Activated naive CD4-positive, alpha-beta T cell treated with anti-CD3 and anti-CD28 coated beads, Interleukin-2, amount 50 U/mL, for 72 hours (primary cell): ENCODE measurements around the gene CDCA7. TPM values are rescaled to one million over a fixed set of nuclear protein-coding genes. Genes with fewer than 3 reads are reported as not detected.

ENCODE experiments used
- ATAC-seq, 2 donors: fragments of 150-1000 bp; cut with Tn5 transposase; 2 replicates each; pipeline ENCODE4 v1.10.0; 2021; ENCODE audit warnings: mild to moderate bottlenecking in 2 of 2, moderate library complexity in 2 of 2
- DNase-seq, 2 donors: peaks; one replicate each; pipeline ENCODE4 v3.0.0; 2021 to 2022; ENCODE audit warnings: low spot score in 2 of 2
- H3K27ac Mint-ChIP-seq, 2 donors: one replicate each; pipeline ENCODE4 v1.8.0; 2022; ENCODE audit warnings: mild to moderate bottlenecking in 2 of 2, mixed read lengths in 2 of 2
- H3K36me3 Mint-ChIP-seq, 2 donors: one replicate each; pipeline ENCODE4 v1.8.0; 2022; ENCODE audit warnings: mixed read lengths in 2 of 2
- H3K9me3 Mint-ChIP-seq, 2 donors: one replicate each; pipeline ENCODE4 v1.8.0; 2022; ENCODE audit warnings: mixed read lengths in 2 of 2
- total RNA-seq, 2 donors: library from RNA; stranded (reverse); gene quantifications; one replicate each; pipeline ENCODE4 v1.2.3, GENCODE V29; 2022

CDCA7 gene
- total RNA-seq, 2 donors from 2014 or later, result 18.1 to 82.5 TPM

DNA sequence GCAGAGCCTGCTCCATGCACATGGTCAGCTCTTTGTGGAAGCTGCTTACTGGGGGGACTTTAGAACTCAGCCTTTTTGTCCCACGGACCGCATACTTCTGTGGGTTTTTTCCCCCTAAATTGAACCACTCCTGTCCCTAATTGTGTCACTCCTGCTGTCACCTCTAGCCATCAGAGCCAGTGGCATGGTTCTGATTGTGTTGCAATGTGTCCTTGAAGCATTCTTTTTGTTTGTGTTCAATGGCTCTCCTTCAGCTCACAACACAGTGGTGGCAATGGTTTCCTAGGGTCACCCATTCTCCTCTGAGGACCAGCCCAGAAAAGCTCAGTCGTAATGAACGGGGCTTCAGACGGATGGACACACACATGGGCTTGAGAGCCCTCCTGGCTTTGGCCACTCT lies 35.4 kb downstream of the CDCA7 start:
- ATAC-seq, result no peak
- no peaks in the 10 kb centered on the region for H3K9me3 Mint-ChIP-seq
- H3K36me3 Mint-ChIP-seq, result no peaks in the 10 kb centered on the region
- H3K27ac Mint-ChIP-seq, result no peak overlapping the region
- no peak for DNase-seq

DNA sequence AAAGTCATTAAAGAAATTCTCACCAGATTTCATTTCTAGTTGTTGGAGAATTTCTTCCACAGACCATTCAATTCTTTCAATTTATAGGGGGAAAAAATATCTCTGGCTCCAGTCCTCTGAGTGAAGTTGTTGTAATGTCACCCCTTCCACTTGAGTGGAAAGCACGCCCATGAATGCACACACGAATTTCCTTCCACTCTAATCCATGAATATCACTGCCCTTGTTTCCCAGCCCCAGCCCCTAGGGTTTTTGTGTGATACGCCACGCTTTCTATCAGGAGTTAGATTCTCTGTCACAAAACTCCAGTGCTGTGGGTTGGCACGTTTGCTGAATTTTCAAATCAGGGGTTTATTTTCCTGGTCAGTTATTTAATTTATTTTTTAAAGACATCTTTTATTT lies 38.1 kb downstream of the CDCA7 start:
- Mint-ChIP-seq H3K9me3 (no peaks in the 10 kb centered on the region), H3K36me3 (no peaks in the 10 kb centered on the region), H3K27ac (no peak overlapping the region)
- no peak for DNase-seq
- no peak for ATAC-seq

DNA sequence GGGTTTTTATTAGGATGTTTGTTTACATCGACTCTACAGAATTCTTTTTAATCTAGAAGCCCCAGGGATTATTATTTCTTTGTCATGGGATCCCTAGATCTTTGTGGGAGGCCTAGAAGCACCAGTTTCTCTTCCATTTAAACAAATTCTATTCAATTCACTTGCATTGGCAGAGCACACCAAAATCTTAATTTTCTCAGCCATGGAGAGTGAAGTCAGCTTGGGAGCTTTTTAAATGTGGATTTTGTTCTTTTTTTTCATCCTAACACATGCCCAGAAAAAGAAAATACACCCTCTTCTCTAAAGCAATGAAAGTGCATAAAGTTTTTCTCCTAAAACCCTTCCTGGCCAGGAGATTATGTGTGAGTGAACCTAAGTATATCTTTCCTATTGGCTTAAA lies 38.5 kb downstream of the CDCA7 start:
- Mint-ChIP-seq H3K36me3 (no peaks in the 10 kb centered on the region), H3K9me3 (no peaks in the 10 kb centered on the region), H3K27ac (no peak overlapping the region)
- ATAC-seq, result no peak
- DNase-seq, result no peak

DNA sequence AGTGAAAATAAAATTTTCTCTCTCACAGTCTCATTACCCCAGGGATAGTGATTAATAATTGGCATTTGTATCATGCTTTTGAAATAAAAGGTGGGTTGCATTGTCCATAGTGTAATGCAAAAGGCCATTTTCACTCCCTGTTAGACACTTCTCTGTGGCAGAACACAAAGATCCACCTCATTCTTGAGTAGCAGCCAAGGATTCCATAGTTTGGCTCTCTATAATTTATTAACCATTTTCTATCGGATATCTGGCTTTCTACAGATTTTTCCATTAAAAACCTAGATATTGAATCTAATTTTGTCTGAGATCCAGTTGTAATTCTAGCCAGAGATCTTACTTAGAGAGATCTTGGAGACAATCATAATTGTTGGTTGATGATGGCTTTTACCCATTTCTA lies 39.0 kb downstream of the CDCA7 start:
- DNase-seq (no peak), ATAC-seq (no peak)
- H3K36me3 Mint-ChIP-seq, result no peaks in the 10 kb centered on the region
- H3K27ac Mint-ChIP-seq, result no peak overlapping the region
- H3K9me3 Mint-ChIP-seq, result no peaks in the 10 kb centered on the region

DNA sequence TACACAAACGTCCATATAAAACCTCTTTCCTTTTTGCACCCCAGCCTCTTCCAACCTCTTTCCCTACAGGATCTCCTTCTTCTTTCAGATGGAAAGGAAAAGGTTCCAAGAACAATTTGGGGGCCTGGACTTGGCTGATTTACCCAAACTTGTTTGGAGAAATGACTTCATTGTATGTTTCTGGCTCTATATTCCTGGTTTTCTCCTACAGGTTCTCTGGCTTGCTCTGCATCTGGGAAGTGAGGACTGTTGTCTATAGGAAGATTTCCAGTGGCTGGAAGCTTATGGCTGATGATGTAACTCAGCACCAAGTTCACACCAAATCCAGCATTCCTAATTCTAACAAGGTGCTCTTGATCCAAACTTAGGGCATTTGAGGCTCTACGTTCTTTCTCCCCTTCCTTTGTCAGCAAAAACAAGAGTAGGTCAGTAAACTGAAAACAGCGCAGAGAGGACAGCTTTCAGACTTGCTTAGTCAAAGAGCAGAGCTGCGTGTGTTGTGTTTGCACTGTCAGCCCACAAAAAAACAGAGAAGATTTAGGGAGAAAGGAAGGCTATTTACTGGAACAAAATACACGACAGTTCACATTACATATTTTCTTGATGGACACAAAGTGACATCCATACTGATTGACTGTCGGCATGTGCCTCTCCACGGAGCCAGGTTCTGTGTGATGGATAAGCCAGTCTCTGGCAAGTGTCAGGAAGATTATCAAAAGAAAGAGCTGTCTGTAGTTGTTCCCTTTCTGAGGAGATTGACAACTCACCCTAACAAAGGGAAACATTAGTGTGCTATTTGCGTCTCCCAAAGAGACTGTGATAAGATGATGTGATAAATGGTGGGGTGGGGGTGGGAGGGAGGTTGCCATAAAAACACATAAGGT lies 39.7 kb downstream of the CDCA7 start:
- Mint-ChIP-seq H3K9me3 (no peaks in the 10 kb centered on the region), H3K36me3 (no peaks in the 10 kb centered on the region), H3K27ac (no peak overlapping the region)
- no peak for DNase-seq
- ATAC-seq, result no peak

DNA sequence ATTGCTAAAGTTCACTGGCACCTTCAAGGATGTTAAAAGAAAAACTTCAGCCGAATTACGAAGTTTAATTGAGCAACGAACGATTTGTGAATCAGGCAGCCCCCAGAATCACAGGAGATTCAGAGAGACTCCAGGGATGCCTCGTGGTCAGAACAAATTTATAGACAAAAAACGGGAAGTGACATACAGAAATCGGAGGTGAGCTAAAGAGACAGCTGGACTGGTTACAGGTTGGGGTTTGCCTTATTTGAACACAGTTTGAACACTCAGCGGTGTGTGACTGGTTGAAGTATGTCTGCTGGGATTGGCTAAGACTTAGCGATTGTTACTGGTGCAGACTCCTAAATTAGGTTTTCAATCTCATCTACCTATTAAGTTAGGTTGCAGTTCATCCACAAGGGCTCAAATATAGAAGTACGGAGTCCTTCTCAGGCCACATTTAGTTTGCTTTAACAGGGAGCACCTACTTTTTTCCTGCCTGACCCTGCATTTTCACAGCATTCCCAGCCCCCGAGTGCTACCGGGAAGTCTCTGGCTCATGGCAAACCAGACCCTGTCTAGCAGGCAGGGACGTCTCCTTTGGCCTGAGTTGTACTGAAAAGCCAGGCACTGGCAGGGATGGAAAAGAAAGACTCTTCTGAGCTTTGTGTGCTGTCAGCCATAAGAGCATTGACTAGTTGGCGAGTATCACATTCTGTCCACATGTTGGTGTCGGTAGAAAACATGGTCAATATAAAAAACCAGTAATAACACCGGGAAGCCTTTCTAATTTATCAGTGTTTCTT lies 41.1 kb downstream of the CDCA7 start:
- no peak overlapping the region for H3K27ac Mint-ChIP-seq
- DNase-seq (no peak), ATAC-seq (no peak)
- no peaks in the 10 kb centered on the region for H3K36me3 Mint-ChIP-seq
- H3K9me3 Mint-ChIP-seq, result no peaks in the 10 kb centered on the region

DNA sequence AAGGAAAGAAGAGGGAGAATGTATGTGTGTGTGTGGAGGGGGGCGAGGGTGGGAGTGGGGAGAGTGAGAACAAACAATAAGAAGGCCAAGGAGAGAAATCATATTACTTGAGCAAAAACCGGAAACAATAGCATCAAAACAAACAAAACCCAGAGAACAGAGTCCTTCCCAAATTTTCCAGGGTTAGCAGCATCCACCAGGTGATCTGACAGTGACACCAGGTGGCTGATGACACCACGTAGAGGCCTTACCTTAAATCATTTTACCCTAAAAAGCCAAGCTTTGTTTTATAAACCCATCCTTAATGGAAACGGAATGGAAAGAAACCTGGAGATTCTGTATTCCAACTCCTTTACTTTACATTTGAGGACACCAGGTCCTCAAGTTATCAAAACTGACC lies 42.9 kb downstream of the CDCA7 start:
- DNase-seq (no peak), ATAC-seq (no peak)
- H3K27ac Mint-ChIP-seq, result no peak overlapping the region
- no peaks in the 10 kb centered on the region for H3K9me3 Mint-ChIP-seq
- no peaks in the 10 kb centered on the region for H3K36me3 Mint-ChIP-seq

DNA sequence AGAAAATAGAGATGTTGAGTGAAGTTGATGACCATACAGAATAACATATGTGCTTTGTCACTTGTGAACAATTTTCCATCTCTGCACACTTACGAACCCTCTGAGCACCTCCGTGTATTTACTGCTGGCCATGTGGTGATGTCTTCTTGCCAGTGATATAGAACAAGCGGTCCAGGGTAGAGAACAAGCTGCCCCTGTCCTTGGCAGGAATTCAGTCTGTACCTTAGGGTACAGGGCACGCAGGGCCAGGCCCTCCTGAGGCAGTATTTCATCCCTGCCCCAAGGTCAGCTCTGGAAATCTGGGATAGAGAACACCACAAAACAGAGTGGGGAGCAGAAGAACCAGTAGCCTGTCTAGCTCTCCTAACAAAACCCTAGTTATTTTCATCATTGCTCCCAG lies 44.6 kb downstream of the CDCA7 start:
- Mint-ChIP-seq H3K27ac (no peak overlapping the region), H3K9me3 (no peaks in the 10 kb centered on the region), H3K36me3 (no peaks in the 10 kb centered on the region)
- no peak for DNase-seq
- ATAC-seq, result no peak

DNA sequence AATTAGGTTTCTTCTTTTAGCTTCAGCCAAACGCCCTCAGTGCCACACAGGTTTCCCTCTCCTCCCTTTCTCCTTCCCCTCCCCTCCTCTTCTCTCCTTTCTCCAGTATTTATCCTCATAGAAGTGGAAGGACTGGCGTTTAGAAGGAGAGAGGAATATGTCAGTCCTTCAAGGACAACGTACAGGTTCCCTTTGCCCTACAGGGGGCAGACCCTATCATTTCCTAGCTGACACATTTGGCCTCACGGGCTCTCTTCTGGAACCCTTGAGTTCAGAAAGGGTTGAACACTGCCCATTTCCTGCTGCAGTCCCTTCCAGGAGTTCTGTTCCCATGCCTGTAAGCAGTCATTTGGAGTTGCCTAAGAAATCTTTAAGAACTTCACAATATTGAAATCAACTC lies 46.1 kb downstream of the CDCA7 start:
- ATAC-seq, result no peak
- Mint-ChIP-seq H3K27ac (no peak overlapping the region), H3K36me3 (no peaks in the 10 kb centered on the region), H3K9me3 (no peaks in the 10 kb centered on the region)
- peak in 1 of 2 donors; percentile 7 for DNase-seq

DNA sequence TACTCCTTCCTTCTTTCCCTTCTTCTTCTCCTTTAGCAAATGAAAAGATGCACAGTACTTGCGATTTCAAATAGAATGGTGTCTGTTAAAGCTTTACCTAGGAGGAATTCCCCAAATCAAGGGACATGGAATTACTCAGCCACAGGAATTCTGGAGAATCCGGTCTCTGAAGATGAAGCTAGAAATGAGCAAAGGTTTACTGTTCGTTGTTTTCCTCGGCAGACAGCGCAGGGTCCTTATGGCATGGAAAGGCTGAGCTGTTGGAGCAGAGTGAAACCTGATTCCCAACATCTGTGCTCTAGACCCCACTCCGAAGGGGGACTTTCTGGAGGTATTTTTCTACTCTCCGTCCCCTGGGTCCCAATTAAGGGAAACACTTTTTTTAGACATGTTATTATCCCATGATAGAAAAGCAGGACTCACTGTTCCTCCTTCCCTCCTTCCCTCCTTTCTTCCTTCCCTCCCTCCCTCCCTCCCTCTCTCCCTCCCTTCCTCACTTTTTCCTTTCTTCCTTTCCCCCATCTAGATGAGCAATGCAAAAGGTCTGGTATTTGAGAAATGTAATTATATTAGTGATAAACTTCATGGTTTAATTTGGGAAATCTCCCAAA lies 47.1 kb downstream of the CDCA7 start:
- no peak for DNase-seq
- ATAC-seq, result no peak
- H3K36me3 Mint-ChIP-seq, result no peaks in the 10 kb centered on the region
- no peaks in the 10 kb centered on the region for H3K9me3 Mint-ChIP-seq
- no peak overlapping the region for H3K27ac Mint-ChIP-seq

DNA sequence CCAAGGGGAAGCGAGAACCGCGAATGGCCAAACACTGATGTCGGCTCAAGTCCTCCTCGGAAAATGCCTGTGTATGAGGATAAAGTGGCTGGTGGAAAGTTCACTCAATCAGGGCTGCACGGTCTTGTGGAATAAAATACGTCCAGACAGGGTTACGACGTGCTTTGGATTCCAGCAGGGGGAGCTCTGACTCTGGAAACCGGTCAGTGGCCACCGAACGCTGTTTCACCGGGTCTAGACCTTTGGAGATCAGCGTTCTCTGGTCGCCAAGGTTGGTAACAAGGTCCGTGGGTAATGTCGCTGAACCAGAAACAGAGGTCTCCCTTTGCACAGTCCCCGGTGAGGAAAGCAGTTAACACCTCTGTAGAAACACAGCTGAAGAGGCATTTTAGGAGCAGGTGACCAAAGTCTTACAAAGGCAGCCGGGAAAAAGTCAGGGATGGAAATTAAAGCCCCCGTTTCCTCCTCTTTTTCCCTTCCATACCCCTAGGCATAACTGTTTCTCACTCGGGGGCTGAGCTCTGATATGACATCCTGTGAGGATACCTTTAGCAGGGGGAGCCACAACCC lies 47.8 kb downstream of the CDCA7 start:
- H3K9me3 Mint-ChIP-seq, result no peaks in the 10 kb centered on the region
- DNase-seq (peak; percentile 62 to 82), ATAC-seq (peak; percentile 90 to 95)
- H3K27ac Mint-ChIP-seq, result no peak overlapping the region
- no peaks in the 10 kb centered on the region for H3K36me3 Mint-ChIP-seq

DNA sequence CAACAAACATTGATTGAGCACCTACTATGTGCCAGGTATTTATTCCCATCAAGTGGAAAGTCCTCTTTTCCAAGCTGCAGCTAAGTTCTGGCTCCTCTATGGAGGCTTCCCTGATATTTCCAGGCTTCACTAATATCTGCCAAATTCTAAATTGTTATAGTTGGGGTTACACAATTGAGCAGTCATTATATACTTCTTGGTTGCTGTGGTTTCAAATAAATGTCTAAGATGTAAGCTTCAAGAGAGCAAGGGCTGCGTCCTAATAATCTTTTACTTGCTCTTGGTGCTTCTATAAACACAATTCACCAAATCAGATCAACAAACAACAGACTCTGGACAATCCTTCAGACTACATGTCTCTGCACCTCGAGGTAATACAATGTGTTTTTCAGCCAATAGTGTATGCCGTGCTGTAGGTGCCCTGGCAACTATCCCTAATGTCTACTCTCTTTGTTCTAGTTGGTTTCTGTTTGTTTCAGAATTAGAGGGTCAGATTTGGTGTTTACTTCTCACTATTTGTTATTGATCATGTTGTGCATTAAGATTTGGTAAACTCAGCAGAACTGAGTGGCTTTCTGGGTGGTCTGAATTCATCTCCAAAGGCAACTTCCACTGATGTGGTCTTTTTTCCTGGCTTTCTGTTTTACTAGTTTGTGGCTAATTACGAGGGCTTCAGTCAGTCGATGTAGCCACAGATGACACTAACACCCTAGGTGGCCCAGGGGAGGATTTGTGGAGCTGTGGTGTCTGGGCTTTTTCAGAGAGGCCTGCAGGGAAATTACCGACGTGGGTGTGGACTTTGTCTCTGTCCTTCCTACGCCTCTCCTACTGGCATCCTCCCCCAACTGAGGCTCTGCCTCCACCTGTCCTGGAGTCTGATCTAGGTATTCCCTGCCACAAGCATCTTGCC lies 50.4 kb downstream of the CDCA7 start:
- DNase-seq (no peak), ATAC-seq (no peak)
- no peaks in the 10 kb centered on the region for H3K9me3 Mint-ChIP-seq

DNA sequence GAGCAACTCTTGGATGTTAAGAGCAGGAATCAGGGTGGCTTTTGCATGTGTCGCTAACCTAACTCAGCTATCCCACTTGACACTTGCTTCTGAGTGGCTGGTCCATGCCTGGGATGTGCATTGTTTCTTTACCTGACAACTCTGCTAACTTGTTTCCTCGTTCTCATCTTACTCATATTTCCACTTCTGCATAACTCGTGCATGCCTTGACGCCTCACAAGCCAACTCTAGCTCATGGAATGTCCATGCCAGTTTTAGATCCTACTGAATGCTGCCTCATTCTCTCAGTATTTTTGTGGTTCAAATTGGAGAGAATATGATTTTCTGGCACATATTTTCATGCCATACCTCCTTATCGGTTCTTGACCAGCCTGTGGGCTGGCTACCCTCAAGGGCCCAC lies 52.5 kb downstream of the CDCA7 start:
- Mint-ChIP-seq H3K36me3 (no peaks in the 10 kb centered on the region), H3K27ac (no peak overlapping the region), H3K9me3 (no peaks in the 10 kb centered on the region)
- no peak for ATAC-seq
- DNase-seq, result no peak

More for the DNA sequence above, 50.4 kb downstream of the CDCA7 start:
- Mint-ChIP-seq H3K27ac (no peak overlapping the region), H3K36me3 (no peaks in the 10 kb centered on the region)

DNA sequence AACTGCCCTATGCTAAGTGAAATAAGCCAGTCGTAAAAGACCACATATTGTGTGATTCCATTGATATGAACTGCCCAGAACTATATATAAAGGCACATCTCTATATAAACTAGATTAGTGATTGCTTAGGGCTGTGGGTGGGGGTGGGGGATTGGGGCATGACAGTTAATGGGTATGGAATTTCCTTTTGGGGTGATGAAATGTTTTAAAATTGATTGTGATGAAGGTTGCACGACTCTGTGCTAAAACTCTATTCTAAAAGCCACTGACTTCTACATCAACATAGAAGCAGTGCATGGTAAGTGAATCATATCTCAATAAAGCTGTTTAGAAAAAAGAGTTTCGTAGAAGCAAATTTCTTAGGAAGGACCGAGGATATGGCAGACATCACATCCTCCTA lies 53.0 kb downstream of the CDCA7 start:
- Mint-ChIP-seq H3K9me3 (no peaks in the 10 kb centered on the region), H3K36me3 (no peaks in the 10 kb centered on the region), H3K27ac (no peak overlapping the region)
- no peak for DNase-seq
- ATAC-seq, result no peak

DNA sequence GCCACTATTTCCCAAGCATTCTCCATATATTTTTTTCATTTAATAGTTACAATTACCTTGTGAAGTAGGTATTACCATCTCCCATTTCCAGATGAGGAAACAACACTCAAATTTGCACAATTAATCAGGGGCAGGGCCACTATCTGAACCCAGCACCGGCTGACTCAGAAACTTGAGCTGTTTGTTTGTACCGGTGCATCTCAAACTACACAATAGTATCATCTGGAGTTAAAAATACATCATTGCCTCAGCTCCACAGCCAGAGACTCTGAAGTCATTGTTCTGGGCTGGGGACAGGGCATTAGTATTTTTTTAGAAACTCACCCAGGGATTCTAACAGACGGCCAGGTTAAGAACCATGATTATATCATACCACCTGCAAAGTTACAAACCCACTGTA lies 55.9 kb downstream of the CDCA7 start:
- DNase-seq (no peak), ATAC-seq (no peak)
- H3K36me3 Mint-ChIP-seq, result no peaks in the 10 kb centered on the region
- no peak overlapping the region for H3K27ac Mint-ChIP-seq
- no peaks in the 10 kb centered on the region for H3K9me3 Mint-ChIP-seq

DNA sequence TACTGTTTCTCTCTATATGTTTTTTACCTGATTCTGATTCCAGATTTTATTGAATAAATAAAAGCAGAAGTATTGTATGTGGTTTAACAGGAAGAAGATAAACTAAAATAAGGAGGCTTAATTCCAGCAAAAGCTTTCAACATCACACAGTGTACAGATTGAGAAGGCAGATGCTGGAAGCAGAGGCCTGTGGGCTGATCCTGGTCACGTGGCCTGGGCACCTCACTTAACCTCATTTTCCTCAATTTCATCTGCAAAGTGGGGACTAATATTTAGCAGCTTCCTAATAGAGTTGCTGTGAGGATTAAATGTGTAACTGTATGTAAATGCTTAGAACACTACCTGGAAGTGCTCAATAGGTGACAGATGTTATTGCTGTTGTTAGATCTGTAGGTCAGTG lies 58.0 kb downstream of the CDCA7 start:
- Mint-ChIP-seq H3K27ac (no peak overlapping the region), H3K9me3 (no peaks in the 10 kb centered on the region), H3K36me3 (no peaks in the 10 kb centered on the region)
- DNase-seq (no peak), ATAC-seq (no peak)
